ENCODE results near the gene POMT2.

POMT2 gene

GRCh38 chr14:77320238-77320935 lies at the start of gene POMT2:
Gene POMT2, minus strand, starts transcription at chr14:77320883. Its CDS starts 202 bp downstream, at chr14:77320681.
- TF ChIP-seq CTCF (conservative IDR thresholded peaks at IDR 0.05) (no peak; the same call in 1 of the 2 replicates), ZFX (IDR thresholded peaks at IDR 0.05) (peak; percentile 96)
- H3K27ac ChIP-seq: peak within 1 kb of the TSS; percentile 86

GRCh38 chr14:77369285-77369684 lies 48.6 kb upstream of the POMT2 start:
- H3K27ac ChIP-seq: no peak overlapping the region
- TF ChIP-seq ZFX (IDR thresholded peaks at IDR 0.05) (no peak), CTCF (conservative IDR thresholded peaks at IDR 0.05) (no peak)

- H3K27ac ChIP-seq: no peak overlapping the region
- TF ChIP-seq CTCF (conservative IDR thresholded peaks at IDR 0.05) (no peak), ZFX (IDR thresholded peaks at IDR 0.05) (no peak)
These were observed 43.5 kb upstream of the POMT2 start for GRCh38 chr14:77364146-77364545.

GRCh38 chr14:77359626-77360025 lies 38.9 kb upstream of the POMT2 start:
- no peak overlapping the region for H3K27ac ChIP-seq

GRCh38 chr14:77356899-77357298 lies 36.2 kb upstream of the POMT2 start:
- H3K27ac ChIP-seq: no peak overlapping the region
- TF ChIP-seq CTCF (conservative IDR thresholded peaks at IDR 0.05) (no peak), ZFX (IDR thresholded peaks at IDR 0.05) (no peak)

More at GRCh38 chr14:77359626-77360025, 38.9 kb upstream of the POMT2 start:
- TF ChIP-seq CTCF (conservative IDR thresholded peaks at IDR 0.05): no peak
- TF ChIP-seq ZFX (IDR thresholded peaks at IDR 0.05): no peak

- TF ChIP-seq CTCF (conservative IDR thresholded peaks at IDR 0.05): no peak
- no peak for TF ChIP-seq ZFX (IDR thresholded peaks at IDR 0.05)
- H3K27ac ChIP-seq: no peak overlapping the region
These were observed 35.1 kb upstream of the POMT2 start for GRCh38 chr14:77355811-77356210.

- no peak overlapping the region for H3K27ac ChIP-seq
- TF ChIP-seq ZFX (IDR thresholded peaks at IDR 0.05): no peak
- no peak for TF ChIP-seq CTCF (conservative IDR thresholded peaks at IDR 0.05)
These were observed 32.9 kb upstream of the POMT2 start for GRCh38 chr14:77353469-77354141.
